ENCODE measurements around the gene CYB5R4.

CYB5R4 gene

GRCh38 chr6:83908813-83909212, 49.3 kb downstream of the CYB5R4 start:
- H3K4me3 ChIP-seq (ENCODE audit: low read depth, low read length), result no peak overlapping the region
- DNase-seq (ENCODE audit: low read depth), result peak; percentile 60
- no peak for TF ChIP-seq CTCF (conservative IDR thresholded peaks at IDR 0.05; ENCODE audit: low read depth, low read length)

- no peak for TF ChIP-seq CTCF (conservative IDR thresholded peaks at IDR 0.05; ENCODE audit: low read depth, low read length)
- H3K4me3 ChIP-seq (ENCODE audit: low read depth, low read length), result no peak overlapping the region
- DNase-seq (ENCODE audit: low read depth), result no peak
Measured at GRCh38 chr6:83911278-83911677, 51.8 kb downstream of the CYB5R4 start.

- no peak overlapping the region for H3K4me3 ChIP-seq (ENCODE audit: low read depth, low read length)
- no peak for TF ChIP-seq CTCF (conservative IDR thresholded peaks at IDR 0.05; ENCODE audit: low read depth, low read length)
- no peak for DNase-seq (ENCODE audit: low read depth)
Measured at GRCh38 chr6:83914953-83915352, 55.5 kb downstream of the CYB5R4 start.

- TF ChIP-seq CTCF (conservative IDR thresholded peaks at IDR 0.05; ENCODE audit: low read depth, low read length), result no peak
- no peak overlapping the region for H3K4me3 ChIP-seq (ENCODE audit: low read depth, low read length)
- no peak for DNase-seq (ENCODE audit: low read depth)
Measured at GRCh38 chr6:83917001-83917400, 57.5 kb downstream of the CYB5R4 start.

GRCh38 chr6:83920017-83920416, 60.5 kb downstream of the CYB5R4 start:
- H3K4me3 ChIP-seq (ENCODE audit: low read depth, low read length), result no peak overlapping the region
- TF ChIP-seq CTCF (conservative IDR thresholded peaks at IDR 0.05; ENCODE audit: low read depth, low read length), result no peak
- DNase-seq (ENCODE audit: low read depth), result no peak

- no peak for TF ChIP-seq CTCF (conservative IDR thresholded peaks at IDR 0.05; ENCODE audit: low read depth, low read length)
- no peak for DNase-seq (ENCODE audit: low read depth)
- no peak overlapping the region for H3K4me3 ChIP-seq (ENCODE audit: low read depth, low read length)
Measured at GRCh38 chr6:83921315-83921714, 61.8 kb downstream of the CYB5R4 start.

GRCh38 chr6:83927470-83927869, 68.0 kb downstream of the CYB5R4 start:
- no peak for TF ChIP-seq CTCF (conservative IDR thresholded peaks at IDR 0.05; ENCODE audit: low read depth, low read length)
- no peak overlapping the region for H3K4me3 ChIP-seq (ENCODE audit: low read depth, low read length)
- DNase-seq (ENCODE audit: low read depth), result no peak
